GM19324 (cell line): ENCODE measurements around the gene ANKLE2.

Experiments
- ATAC-seq: cut with Tn5 transposase; IDR thresholded peaks from one replicate; pipeline ENCODE4 v1.9.1; 2021; ENCODE audit warnings: mild to moderate bottlenecking, moderate library complexity; ENCODE audit not compliant: unreplicated experiment, low FRiP score

ANKLE2 gene

DNA sequence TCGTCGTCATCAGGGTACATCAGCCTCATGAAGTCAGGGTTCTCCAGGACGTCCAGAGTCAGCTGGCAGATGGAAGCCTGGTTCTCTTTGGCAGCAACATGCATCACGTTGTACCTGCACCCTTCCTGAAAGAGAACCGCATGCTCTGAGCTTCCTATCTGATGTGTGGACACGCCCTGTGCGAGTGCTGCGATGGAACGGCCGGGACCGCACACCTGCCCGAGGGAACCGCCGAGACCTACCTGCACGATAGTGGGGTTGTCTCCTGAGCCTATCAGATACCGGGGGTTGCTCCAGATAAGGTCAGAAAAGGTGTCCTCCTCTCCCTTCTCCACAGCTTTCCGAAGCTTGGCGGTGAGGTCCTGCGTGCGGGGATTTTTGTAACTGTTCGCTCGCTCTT, 13.7 kb downstream of the ANKLE2 start:
- no peak for ATAC-seq

DNA sequence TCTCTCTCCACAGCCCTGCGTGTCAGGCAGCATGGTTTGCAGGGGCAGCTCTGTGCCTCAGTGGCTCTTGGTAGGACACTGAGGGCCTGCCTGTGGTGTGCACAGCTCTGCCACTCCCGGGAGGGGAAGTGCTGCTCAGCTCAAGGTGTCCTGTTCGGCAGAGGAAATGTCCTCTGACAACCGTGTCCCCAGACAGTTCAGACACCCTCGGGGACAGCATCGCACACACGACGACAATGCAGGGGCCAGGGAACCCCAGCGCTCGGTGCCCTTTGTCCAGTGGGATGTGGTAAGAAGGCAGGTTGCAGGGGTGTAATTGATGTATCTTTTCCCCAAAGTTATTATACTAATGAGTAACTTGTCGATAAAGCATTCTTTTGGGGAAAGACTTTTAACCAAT, 14.2 kb downstream of the ANKLE2 start:
- ATAC-seq = no peak

DNA sequence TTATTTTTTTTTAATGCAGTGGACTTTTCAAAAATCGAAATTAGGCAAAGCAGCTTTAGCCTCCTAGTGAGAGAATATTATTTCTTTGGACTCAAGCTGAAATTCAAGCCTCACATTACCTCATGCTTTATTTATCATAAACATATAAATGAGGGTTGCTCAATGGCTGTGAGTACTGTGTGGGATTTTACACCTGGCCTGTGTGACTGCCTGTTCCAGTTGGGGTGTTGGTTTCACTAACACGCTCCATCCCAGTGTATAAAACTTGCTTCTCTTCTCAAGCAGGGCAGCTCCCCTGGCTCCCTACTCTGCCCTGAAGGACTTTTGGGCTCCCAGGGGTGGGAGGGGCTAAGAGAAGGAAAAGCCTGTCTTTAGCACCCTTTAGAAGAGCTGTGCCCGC, 15.0 kb downstream of the ANKLE2 start:
- ATAC-seq = no peak

DNA sequence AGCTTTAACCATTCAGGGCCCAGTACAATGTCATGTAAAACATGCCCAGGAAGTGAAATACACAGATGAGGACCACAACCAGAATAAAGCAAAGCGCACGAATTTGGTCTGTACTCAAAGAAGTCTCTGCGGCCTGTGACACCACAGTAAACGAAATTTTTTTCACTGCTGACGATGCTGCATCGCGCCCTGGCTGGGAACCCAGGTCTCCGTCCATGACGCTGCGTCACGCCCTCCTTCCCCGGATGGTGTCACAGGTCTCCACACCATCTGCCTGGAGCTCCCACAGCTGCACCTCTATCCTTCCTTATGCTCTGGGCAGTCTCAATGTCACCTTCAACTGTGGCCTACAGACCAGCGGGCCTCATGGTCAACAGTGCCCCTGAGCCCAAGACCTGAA, 17.8 kb downstream of the ANKLE2 start:
- ATAC-seq = no peak

DNA sequence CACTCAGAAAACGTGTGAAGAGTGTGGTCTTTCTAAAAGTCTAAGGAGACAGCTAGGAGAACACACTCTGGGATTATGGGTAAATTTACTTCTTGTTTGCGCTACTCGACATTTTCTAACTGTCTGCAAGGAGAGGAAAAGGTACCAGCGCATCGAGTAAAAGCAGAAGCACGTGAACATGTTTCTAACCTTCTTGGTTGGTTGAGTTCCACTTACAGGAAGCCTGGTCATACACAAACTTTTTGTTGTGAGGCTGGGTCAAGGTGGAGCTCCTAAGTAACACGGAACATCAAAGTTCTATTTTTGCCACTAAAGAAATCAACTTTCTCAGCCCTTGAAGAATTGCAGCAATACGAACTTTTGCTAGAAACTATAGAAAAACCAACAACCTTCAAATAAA, 20.0 kb downstream of the ANKLE2 start:
- no peak for ATAC-seq

DNA sequence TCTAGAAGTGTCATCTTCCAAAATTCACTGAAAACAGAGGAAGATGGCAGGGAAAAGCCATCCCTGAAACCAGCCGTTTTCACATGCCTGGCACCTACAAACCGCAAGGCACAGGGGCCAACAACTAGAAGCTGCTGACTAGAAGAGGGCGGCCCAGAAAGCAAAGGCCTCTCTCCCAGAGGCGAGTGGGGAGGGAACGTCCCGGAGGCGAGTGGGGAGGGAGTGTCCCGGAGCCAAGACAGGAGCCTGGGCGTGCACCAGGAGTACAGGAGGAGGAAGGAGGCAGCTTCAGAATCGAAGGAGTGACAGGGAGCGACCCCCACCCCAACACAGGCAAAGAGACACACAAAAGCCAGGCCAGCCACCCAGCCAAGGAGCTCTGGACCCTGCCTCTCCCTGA, 21.0 kb downstream of the ANKLE2 start:
- no peak for ATAC-seq

DNA sequence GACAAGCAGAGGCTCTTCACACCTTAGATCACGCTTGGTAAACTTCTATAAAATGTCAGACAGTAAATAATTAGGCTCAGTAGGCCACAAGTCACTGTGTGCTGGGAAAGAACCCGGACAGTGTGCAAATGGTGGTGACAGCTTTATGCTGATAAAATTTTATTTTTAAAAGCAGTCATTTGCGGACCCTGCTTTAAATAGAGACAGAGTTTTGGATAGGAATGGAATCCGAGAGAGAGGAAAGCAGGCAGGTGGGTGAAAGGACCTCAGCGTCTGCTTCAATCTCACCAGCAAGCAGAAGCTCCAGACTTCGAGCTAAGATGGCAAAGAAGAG, 21.4 kb downstream of the ANKLE2 start:
- ATAC-seq = no peak

DNA sequence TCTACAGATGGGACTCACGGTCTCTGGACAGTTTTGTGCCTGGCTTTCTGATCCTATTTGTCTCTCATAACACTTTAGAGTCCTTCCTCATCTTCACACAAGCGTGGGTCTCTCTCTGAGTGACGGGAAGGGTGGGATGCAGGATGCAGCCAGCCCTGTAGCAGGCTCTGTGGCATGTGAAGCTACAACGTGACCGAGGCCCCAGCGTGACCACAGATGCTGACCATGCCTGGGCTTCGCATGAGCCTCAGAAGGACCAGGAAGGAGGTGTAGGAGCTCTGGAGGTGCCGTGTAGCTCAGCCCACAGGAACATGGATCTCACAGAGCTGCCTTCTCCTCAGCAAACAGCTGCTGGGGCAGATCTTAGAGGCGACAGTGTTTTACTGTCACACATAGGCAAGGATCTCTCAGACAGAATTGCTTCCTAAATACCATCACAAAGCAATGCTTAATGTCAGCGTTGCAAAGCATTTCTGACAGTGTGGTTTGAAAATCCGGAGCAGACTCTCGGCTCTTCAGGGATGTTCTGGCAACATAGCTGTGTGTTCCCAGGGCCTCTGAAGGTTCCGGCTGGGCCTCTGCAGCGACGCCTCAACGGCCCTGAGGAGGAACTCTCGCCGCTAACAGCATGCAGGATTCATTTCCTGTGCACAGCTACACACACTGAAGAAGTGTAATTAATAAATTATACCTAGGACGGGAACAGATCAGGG, 21.9 kb downstream of the ANKLE2 start:
- no peak for ATAC-seq

DNA sequence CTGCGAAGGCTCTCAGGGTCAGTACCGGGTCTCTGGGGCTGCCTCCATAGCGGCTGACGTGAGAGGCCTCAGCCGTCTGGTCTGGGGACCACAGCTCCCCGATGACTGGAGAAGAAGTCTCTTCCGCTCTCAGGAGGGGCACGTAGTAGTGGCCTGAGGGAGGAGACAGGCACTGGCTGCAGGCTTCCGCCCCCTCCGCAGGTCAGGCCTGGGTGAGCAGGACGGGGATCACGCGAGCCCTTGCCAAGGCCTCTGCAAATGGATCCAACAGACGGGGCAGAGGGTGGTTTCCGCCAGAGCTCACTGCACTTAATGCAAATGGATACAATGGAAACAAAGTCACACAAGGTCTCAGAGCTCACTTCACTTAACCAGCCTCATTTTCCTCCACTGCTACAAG, 24.7 kb downstream of the ANKLE2 start:
- ATAC-seq = no peak

DNA sequence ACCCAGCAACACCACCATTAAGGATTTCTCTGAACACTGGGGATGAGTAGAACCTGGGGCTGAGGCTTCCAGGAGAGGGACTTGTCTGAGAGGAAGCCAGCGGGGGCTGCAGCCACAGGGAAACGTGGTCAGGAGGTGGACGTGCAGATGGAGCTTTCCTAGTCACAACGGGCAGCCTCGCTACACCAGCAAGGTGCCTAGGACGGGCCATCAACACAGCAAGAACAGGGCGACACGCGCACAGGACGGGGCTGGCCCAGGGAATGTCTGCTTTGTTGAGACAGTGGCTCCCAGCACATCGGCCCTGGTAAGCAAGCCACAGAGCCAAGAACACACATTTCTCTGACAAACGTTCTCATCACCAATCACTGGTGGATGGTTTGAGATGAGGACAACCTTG, 25.3 kb downstream of the ANKLE2 start:
- ATAC-seq = no peak

DNA sequence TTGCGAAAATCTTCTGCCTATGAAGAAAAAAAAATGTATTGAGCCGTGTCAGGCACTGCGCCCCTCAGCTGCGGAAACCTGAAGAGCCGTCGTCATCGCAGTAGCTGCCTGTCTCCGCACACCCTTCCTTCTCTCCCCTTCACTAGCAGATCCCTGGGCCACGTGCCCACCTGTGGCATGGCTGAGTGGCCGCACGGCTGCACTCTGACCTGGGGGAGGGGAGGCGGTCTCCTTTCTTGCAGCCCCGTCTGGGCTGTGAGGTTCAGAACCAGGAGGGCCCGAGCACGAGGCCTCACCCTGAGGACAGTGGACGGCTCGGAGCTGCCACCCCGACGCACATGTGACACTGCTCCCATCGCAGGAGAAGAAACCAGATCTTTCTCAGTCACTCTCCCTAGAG, 26.1 kb downstream of the ANKLE2 start:
- ATAC-seq = no peak

DNA sequence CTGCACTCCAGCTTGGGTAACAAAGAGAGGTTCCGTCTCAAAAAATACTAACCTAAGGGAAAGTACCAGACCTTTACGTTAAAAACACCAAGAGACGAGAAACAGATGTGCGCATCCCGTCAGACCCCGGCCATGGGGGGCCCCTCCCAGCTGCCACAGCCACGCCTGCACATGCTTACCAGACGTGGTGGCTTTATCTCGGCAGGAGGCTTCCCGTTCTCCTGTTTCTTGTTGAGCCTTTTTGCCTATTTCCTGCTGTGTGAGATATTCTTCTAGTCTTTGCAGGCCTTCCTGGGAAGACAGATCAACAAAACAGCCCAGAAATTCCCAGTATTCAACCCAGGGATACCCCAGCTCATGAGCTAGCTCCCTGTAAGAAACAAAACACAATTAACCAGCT, 27.4 kb downstream of the ANKLE2 start:
- ATAC-seq = no peak

DNA sequence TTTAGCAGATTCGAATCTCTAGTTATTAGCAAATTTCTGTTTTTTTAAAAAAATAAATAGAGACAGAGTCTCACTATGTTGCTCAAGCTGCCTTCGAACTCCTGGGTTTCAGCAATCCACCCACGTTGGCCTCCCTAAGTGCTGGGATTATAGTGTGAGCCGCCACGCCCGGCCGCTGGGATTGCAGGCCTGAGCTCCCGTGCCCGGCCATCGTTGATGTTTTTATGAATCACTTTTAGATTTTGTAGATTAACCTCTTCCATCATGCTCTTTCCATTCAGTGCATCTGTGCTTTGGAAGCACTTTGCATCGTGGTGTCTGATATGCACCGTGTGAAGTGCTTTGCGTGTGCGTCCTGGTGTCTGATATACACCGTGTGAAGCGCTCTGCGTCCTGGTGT, 30.1 kb downstream of the ANKLE2 start:
- ATAC-seq = no peak

DNA sequence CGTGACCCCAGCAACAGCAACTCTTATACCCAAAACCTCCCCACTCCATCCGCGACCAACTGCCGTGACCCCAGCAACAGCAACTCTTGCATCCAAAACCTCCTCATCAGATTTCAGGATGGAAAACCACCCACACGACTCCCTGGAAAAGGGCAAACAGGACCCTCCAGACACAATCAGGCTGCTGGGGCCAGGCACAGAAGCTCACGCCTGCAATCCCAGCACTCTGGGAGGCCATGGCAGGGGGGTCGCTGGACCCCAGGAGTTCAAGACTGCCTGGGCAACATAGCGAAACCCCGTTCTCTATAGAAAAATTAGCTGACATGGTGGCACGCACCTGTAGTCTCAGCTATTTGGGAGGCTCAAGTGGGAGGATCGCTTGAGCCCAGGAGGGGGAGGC, 31.3 kb downstream of the ANKLE2 start:
- no peak for ATAC-seq

DNA sequence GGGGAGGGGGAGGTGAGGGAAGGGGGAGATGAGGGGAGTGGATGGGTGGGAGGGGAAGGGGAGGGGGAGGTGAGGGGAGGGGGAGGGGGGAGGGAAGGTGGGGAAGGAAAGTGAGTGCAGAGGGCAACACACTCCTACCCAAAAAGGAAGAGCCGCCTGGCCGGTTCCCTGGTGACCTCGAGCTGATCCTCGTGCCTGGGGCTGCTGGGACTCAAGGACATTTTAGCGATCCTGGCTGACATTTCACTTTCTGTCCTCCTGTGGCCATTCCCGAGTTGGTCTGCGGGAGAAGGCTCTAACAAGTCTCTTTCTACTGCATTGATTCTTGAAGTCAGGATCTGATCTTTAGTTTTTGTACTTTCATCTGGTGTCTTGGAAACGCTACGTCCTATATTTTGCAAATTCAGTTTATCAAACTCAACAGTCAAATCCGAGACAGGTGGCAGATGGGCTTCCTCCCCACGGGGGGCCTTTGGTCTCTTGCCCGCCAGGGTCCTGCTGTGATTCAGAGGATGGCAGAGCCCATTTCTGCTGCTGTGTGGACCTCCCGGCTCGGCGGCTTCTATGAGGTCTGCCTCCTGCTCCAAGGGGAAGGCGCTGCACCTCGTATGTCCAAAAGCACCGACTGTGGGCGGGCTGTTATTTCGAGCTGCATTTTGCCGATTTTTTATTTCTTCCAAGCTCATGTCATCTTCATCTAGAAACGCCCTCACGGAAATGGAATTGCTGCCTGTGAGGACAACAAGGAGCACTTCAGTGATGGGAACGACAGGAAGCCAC, 31.9 kb downstream of the ANKLE2 start:
- no peak for ATAC-seq

DNA sequence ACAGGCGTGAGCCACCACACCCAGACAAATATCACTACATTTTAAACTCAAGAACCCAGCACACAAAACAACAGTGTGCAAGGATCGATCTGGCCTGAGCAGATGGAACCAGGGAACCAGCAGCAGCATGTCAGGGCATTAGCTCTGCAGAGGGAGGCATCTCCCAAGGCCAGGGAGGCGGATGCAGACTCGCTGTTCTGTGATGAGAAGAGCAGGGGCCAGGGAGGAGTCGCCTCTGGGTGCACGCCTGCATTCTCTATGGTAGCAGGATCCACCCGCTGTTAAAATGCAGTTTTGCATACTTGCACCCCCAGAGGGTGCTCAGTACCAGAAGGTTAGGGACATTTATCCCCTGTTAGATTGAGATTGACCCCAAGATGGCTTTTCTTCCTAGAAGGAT, 33.1 kb downstream of the ANKLE2 start:
- no peak for ATAC-seq

DNA sequence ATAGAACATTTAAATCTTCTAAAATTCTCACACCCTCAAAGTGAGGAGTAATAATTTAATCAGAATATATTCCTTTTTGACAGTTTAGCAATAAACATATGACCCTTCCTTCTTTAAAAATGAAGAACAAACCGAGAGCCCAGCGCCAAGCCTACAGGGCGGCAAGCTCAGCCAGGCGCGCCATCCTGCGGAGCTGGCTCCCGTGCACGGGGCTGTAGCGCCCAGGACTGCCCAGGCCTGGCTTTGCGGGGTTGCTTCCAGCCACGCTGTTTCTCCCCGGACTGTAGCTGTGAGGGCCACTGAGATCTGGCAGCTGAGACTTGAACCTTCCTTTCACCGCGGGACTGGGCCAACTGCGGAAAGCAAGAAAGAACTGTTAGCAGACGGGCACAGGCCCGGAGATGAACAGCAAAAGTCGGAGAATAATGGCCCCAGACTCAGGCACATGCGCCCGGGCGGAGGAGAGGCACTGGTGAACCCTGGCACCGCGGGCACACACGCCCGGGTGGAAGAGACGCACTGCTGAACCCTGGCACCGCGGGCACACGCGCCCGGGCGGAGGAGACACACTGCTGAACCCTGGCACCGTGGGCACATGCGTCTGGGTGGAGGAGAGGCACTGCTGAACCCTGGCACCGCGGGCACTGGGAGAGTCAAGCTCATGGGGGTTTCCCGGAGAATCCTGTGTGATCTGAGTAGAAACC, 34.4 kb downstream of the ANKLE2 start:
- ATAC-seq = no peak

DNA sequence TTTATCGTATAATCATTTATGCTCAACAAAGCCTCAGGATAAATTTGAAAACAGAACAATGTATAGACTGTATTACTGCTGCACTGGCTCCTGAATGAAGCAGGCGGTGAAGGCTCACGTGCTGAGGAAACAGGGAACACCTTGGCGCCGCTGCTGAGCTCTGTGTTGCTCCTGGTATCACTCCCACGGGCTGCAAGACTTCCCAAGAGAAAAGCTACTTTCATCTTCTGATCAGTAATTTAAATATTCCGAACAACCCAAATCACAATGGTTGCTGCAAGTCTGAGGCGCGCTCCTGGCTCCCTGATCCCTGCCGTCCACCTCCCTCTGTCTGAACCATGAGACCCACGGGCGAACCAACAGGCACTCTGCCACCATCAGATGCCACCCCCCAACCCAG, 35.2 kb downstream of the ANKLE2 start:
- ATAC-seq = no peak

DNA sequence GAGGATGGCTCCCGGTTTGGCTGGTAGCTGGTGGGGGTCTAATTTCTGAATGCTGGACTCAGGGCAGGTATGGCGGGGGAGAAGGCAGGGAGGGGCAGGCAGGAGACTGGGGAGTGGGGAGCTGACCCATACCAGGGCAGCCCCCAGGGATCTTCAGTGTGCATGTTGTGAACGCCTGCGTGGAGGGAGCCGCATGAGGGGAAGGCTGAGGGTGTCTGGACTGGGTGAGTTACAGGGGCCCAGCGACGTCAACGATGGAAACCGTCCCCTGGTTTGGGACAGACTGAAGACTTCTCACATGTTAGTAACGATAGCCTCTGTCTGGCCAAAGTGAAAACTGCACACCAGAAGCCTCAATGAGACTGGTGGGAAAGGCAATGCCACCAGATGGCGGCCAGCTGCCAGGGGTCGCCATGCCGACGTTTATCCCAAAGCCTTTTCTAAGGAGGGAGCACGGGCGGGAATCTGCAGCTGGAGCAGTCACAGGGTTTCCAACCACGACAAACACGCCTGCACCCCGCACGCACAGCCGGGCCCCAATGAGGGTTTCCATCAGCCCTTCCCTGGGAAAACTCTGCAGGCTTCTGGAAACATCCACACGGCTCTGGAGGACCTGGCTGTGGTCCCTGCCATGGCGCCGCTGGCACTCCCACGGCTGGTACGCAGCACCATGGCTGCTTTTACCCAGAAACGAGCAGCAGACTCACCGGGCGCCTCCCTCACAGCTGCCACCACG, 37.0 kb downstream of the ANKLE2 start:
- no peak for ATAC-seq

DNA sequence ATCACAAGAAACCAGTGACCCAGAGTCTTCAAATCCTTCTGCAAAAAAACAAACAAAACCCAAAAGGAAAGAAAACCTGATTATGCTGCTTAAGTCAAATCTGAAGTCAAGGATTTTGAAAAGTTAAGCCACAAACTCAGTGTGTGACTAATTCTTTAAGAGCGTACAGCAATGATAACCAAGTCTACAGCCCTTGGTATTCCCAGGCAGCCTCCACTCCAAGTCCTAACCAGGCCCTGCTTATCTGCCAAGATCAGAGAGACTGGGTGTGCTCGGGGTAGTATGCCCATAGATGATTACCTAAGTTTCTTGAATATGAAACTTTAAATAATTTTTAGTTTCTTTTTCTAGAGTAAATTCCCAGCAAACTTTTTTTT, 37.9 kb downstream of the ANKLE2 start:
- no peak for ATAC-seq
